Purkinje cell (primary cell): ENCODE results near the gene UPK2. TPM values are rescaled to one million over a fixed set of nuclear protein-coding genes. Genes with fewer than 3 reads are reported as not detected.

Source experiments
- polyA plus RNA-seq: library from polyadenylated mRNA; unstranded; fragments of >200 nt; fragmentation: Nextera tagmentation; gene quantifications from 2 replicates; pipeline ENCODE4 v1.2.1, GENCODE V29; 2014

UPK2 gene
- not detected in 2 replicates for polyA plus RNA-seq

DNA sequence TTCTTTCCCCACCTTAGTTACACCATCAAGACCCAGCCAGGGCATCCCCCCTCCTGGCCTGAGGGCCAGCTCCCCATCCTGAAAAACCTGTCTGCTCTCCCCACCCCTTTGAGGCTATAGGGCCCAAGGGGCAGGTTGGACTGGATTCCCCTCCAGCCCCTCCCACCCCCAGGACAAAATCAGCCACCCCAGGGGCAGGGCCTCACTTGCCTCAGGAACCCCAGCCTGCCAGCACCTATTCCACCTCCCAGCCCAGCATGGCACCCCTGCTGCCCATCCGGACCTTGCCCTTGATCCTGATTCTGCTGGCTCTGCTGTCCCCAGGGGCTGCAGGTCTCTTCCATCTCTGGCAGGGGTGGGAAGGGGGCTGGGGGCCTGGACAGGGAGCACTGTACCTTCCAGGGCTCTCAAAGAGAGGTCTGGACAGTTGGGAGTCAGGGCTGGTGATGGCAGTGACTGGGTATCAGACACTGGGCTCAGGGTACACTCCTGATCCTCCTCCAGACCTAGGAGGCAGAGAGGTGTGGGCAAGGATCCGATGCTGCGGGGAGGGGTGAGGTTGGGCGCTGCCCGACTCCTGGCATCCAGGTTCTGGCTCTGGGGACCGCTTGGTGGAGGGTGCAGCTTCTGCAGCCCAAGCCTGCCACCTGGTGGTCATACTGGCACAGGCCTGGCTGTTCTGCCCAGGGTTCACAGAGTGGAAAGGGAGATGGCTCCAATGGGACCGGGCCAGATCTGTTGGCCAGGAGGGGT lies at the start of gene UPK2:
UPK2 (plus strand) TSS at position 205 of the 753 bp plus-strand sequence; CDS start at position 258, 53 bp downstream.

GRCh38 chr11:118971646-118972045 lies 15.5 kb downstream of the UPK2 start, which contains the start of gene FOXR1:
Gene FOXR1 (plus strand): TSS chr11:118971761. CDS start chr11:118971932, 171 bp downstream.

GRCh38 chr11:118997627-118998387 lies 41.7 kb downstream of the UPK2 start, which contains the start of gene CENATAC:
Gene CENATAC (plus strand): TSS chr11:118998138. CDS start chr11:118998198, 60 bp downstream.

Other genes with a start within 250 kb of the UPK2 start
- 33.4 and 44.8 TPM in 2 replicates for gene DDX6, start 165.1 kb upstream of the UPK2 start, polyA plus RNA-seq
- gene CXCR5, start 72.4 kb upstream of the UPK2 start, polyA plus RNA-seq: 0.42 TPM in 1 of 2 replicates, not detected in the other
- 0.06 TPM in 1 of 2 replicates, not detected in the other for gene BCL9L, start 30.4 kb upstream of the UPK2 start, polyA plus RNA-seq
- gene FOXR1, start 15.5 kb downstream of the UPK2 start, polyA plus RNA-seq: not detected in 2 replicates
- 12.6 and 14.6 TPM in 2 replicates for gene CENATAC, start 41.8 kb downstream of the UPK2 start, polyA plus RNA-seq
- 686 and 722 TPM in 2 replicates for gene RPS25, start 62.0 kb downstream of the UPK2 start, polyA plus RNA-seq
- 157 and 230 TPM in 2 replicates for gene TRAPPC4, start 62.5 kb downstream of the UPK2 start, polyA plus RNA-seq
- 0.53 and 3.8 TPM in 2 replicates for gene SLC37A4, start 74.6 kb downstream of the UPK2 start, polyA plus RNA-seq
- gene HYOU1, start 100.9 kb downstream of the UPK2 start, polyA plus RNA-seq: 25.1 and 35.7 TPM in 2 replicates
- gene VPS11, start 111.5 kb downstream of the UPK2 start, polyA plus RNA-seq: 70.8 and 72.3 TPM in 2 replicates
- 7.6 and 8.5 TPM in 2 replicates for gene HMBS, start 128.6 kb downstream of the UPK2 start, polyA plus RNA-seq
- 40.2 and 51.7 TPM in 2 replicates for gene DPAGT1, start 145.6 kb downstream of the UPK2 start, polyA plus RNA-seq
- 3.4 and 5.0 TPM in 2 replicates for gene C2CD2L, start 151.0 kb downstream of the UPK2 start, polyA plus RNA-seq
- gene HINFP, start 165.3 kb downstream of the UPK2 start, polyA plus RNA-seq: 4.5 and 4.8 TPM in 2 replicates
- 5.4 and 5.6 TPM in 2 replicates for gene ABCG4, start 192.8 kb downstream of the UPK2 start, polyA plus RNA-seq
- 0.23 TPM in 1 of 2 replicates, not detected in the other for gene NLRX1, start 212.4 kb downstream of the UPK2 start, polyA plus RNA-seq
- not detected in 2 replicates for gene NHERF4, start 229.2 kb downstream of the UPK2 start, polyA plus RNA-seq